Osteocyte (in vitro differentiated cells): ENCODE measurements around the gene ZCCHC2. TPM values are rescaled to one million over a fixed set of nuclear protein-coding genes. Genes with fewer than 3 reads are reported as not detected.

Experiments
- DNase-seq: peaks from one replicate; pipeline ENCODE4 v3.0.0; 2021; ENCODE audit warnings: mixed read lengths; ENCODE audit not compliant: unreplicated experiment; ENCODE audit errors: extremely low spot score
- H3K27ac Mint-ChIP-seq: one replicate; pipeline ENCODE4 v1.8.0; 2021; ENCODE audit warnings: mild to moderate bottlenecking, mixed read lengths; ENCODE audit not compliant: unreplicated experiment
- H3K27me3 Mint-ChIP-seq: one replicate; pipeline ENCODE4 v1.8.0; 2021; ENCODE audit warnings: mixed read lengths; ENCODE audit not compliant: unreplicated experiment
- H3K36me3 Mint-ChIP-seq: one replicate; pipeline ENCODE4 v1.8.0; 2021; ENCODE audit warnings: mixed read lengths; ENCODE audit not compliant: unreplicated experiment
- H3K4me1 Mint-ChIP-seq: one replicate; pipeline ENCODE4 v1.8.0; 2021; ENCODE audit warnings: mixed read lengths; ENCODE audit not compliant: unreplicated experiment
- H3K4me3 Mint-ChIP-seq: one replicate; pipeline ENCODE4 v1.8.0; 2021; ENCODE audit warnings: mild to moderate bottlenecking, moderate library complexity, mixed read lengths; ENCODE audit not compliant: unreplicated experiment
- H3K9me3 Mint-ChIP-seq: one replicate; pipeline ENCODE4 v1.8.0; 2021; ENCODE audit warnings: mixed read lengths; ENCODE audit not compliant: unreplicated experiment
- total RNA-seq: library from RNA; stranded (reverse); gene quantifications from 2 replicates; pipeline ENCODE4 v1.2.1, GENCODE V29; 2021
- TF ChIP-seq, protein P1 (sequence below): fragments of 200-600 bp; sonication (generic); IDR thresholded peaks from 2 replicates; pipeline ENCODE4 v1.5.0; 2021; ENCODE audit warnings: antibody characterized with exemption, mild to moderate bottlenecking, moderate library complexity

ZCCHC2 gene
- total RNA-seq, 1 donor from 2014 or later: 11.2 TPM

DNA sequence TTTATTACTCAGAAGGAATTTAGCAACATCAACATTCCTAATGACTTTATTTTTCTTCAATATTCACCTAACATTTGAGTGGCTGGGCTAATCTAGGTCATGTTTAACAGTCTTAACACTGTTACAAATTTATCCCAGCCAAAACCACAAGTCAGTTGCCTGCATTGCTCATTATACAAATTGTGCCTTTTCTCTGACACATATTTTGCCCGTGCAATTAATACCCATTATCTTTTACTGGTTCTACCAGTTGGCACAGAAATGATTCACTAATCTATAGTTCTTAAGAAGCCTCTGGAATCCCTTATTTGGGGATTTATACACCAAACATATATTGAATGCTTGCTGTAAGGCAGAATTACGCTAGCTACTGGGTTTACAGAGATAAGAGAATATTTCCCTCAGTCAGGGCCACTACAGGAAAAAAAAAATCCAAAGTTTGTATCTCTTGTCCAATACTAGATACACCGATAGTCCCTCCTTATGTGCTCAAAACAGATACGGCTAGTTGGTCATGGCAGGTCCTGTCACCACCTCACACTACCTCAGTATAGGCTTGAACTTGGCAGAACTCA, 46.3 kb downstream of the ZCCHC2 start:
- no peaks in the 10 kb centered on the region for H3K4me1 Mint-ChIP-seq
- no peak overlapping the region for H3K27ac Mint-ChIP-seq
- no peak for DNase-seq
- TF ChIP-seq, protein P1, sequence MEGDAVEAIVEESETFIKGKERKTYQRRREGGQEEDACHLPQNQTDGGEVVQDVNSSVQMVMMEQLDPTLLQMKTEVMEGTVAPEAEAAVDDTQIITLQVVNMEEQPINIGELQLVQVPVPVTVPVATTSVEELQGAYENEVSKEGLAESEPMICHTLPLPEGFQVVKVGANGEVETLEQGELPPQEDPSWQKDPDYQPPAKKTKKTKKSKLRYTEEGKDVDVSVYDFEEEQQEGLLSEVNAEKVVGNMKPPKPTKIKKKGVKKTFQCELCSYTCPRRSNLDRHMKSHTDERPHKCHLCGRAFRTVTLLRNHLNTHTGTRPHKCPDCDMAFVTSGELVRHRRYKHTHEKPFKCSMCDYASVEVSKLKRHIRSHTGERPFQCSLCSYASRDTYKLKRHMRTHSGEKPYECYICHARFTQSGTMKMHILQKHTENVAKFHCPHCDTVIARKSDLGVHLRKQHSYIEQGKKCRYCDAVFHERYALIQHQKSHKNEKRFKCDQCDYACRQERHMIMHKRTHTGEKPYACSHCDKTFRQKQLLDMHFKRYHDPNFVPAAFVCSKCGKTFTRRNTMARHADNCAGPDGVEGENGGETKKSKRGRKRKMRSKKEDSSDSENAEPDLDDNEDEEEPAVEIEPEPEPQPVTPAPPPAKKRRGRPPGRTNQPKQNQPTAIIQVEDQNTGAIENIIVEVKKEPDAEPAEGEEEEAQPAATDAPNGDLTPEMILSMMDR: no peak
- no peaks in the 10 kb centered on the region for H3K9me3 Mint-ChIP-seq
- H3K36me3 Mint-ChIP-seq: peaks cover 61% of the 10 kb centered on the region
- no peaks in the 10 kb centered on the region for H3K27me3 Mint-ChIP-seq
- H3K4me3 Mint-ChIP-seq: no peak overlapping the region

DNA sequence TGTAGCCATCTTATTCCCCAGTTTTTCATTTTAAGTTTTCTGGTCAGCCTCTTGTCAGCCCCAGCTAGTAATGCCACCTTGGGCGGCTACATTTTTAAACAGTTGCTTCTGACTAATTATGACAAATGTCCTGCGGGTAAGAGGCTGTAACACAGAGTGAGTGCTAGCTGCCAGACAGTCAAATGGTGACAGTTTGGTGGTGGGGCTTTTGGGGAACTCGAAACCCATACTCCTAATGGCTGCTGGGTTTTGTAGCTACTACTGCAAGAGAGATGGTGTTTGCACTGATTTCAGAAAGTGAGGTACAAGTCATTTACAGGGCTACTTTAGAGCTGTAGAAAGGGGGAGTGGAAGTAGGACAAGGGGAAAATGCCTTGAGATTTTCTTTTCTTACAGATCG, 48.2 kb downstream of the ZCCHC2 start:
- H3K27ac Mint-ChIP-seq: no peak overlapping the region
- no peaks in the 10 kb centered on the region for H3K9me3 Mint-ChIP-seq
- TF ChIP-seq, protein P1: no peak
- H3K27me3 Mint-ChIP-seq: no peaks in the 10 kb centered on the region
- peaks cover 60% of the 10 kb centered on the region for H3K36me3 Mint-ChIP-seq
- DNase-seq: no peak
- H3K4me1 Mint-ChIP-seq: no peaks in the 10 kb centered on the region
- H3K4me3 Mint-ChIP-seq: no peak overlapping the region

DNA sequence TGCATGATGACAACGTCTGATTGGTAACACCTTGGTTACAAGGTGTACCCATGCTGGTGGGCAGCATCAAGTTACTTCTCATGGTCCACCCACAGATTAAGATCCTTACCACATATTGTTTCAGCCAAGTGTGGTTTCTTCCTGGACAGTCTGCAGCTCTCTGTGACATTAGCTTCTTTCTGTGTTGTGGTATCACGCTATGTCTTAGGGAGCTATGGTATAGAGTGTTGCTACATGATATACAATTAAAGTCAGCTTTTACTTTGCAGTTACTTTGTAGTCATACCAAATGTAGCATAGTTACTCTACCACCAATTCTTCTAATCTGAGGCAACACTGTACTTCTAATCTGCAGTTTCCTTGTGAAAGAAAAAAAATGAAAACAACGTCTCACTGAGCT, 48.8 kb downstream of the ZCCHC2 start:
- Mint-ChIP-seq H3K27ac (no peak overlapping the region), H3K4me3 (no peak overlapping the region), H3K4me1 (no peaks in the 10 kb centered on the region), H3K36me3 (peaks cover 57% of the 10 kb centered on the region), H3K9me3 (no peaks in the 10 kb centered on the region), H3K27me3 (no peaks in the 10 kb centered on the region)
- TF ChIP-seq, protein P1: no peak
- DNase-seq: no peak

DNA sequence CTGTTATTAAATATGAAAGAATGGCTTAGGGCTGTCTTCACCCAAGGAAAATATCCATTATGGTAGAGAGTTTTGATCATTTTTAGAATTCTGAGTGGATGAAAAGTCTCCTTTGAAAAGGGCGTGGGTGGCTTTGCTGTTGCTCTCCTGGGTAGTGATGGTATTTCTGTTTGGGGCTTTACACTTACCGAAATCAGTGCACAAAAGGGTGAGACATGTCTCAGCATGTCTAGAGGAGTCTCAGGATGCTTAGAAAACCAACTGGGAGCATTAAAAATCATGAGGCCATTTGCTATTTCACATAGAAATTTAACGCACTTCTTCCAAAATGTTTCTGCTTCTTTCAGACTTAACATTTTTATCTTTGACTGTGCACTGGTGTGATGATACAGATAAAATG, 49.6 kb downstream of the ZCCHC2 start:
- Mint-ChIP-seq H3K27me3 (no peaks in the 10 kb centered on the region), H3K27ac (no peak overlapping the region), H3K4me1 (no peaks in the 10 kb centered on the region), H3K4me3 (no peak overlapping the region), H3K9me3 (no peaks in the 10 kb centered on the region), H3K36me3 (peaks cover 56% of the 10 kb centered on the region)
- TF ChIP-seq, protein P1: no peak
- no peak for DNase-seq

DNA sequence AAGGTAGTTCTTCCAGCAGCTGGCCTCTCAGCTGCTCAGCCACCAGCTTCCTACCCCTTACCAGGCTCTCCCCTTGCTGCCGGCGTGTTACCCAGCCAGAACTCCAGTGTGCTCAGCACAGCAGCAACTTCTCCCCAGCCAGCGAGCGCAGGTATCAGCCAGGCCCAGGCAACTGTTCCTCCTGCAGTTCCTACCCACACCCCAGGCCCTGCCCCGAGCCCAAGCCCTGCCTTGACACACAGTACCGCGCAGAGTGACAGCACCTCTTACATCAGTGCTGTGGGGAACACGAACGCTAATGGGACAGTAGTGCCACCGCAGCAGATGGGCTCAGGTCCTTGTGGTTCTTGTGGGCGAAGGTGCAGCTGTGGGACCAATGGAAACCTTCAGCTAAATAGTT, 52.0 kb downstream of the ZCCHC2 start:
- no peak for DNase-seq
- Mint-ChIP-seq H3K27ac (no peak overlapping the region), H3K9me3 (no peaks in the 10 kb centered on the region), H3K4me3 (no peak overlapping the region), H3K27me3 (no peaks in the 10 kb centered on the region), H3K36me3 (peaks cover 46% of the 10 kb centered on the region), H3K4me1 (peaks cover 5% of the 10 kb centered on the region)
- TF ChIP-seq, protein P1: no peak
